Hypothalamus (tissue), 51 donors: ENCODE data around the gene ELK3.
A peak's percentile ranks its signal among the peaks of the same experiment; 100 is the strongest.
"Not testable (repeated sequence)": the region's sequence is repeated elsewhere in the genome, so short reads cannot be mapped to it uniquely, and the experiment has no call there.

ENCODE experiments used
- DNase-seq, 51 donors: peaks; one replicate each; lab custom pipeline; 2025; lab: John Stamatoyannopoulos, UW

Gene ELK3

DNA sequence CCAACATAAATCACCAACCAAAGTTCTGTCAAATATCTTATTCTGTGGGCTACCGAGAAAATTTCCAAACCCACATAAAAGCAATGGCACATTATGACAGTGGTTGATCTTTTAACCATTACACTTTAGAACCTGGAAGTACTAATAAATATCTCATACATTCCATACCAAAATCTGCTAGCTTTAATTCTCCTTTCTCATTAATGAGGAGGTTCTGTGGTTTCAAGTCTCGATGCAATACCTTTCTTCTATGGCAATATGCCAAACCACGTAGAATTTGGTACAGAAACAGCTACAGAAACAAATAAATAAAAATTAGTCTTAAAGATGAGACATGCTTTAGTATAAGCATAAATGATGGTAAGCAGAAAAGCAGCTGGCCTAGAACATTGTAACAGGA lies 100.7 kb downstream of the ELK3 start:
- DNase-seq = no peak

DNA sequence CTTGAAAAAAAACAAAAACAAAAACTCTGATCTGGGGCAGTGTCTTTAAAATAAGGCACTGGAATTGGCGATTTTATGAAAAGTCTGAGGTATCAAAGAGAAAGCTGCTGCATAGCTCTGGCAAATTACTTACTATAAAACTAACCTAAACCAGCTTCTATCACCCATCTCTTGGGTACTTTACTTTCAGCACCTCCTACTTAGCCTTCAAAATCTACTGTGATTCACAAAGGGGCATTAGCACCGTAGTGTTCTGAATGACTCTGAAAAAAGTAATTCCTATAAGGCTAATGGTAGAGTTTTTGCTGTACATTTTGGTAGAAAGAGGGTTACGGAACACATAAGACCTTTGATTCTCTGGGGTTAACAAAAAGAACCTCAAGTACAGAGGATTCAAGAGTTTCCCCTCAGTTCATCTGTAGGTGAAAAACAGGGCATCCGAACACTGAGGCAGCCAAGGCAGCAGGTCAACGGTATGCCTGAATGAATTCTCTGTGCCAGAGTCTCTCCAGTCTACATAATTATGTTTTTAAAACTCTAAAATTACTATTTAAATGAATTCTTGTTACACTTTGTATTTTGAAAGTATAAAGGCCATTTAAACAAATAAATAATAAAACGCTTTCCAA lies 101.5 kb downstream of the ELK3 start:
- no peak for DNase-seq

DNA sequence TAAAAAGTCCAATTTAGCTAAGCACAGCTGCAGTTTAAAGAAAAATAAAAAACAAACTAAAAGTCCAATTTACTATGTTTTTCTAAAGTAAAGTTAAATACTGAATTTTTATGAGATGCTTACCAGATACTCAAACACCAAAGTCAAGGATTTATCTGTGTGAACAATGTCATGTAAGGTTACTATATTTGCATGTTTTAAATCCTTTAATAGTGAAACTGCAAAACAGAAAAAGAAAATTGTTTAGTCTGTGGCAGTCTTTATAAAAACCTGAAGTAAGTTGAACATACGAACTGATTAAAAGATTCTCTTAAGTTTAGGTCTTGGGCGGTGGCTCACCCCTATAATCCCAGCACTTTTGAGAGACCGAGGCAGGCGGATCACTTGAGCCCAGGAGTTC lies 103.3 kb downstream of the ELK3 start:
- no peak for DNase-seq

DNA sequence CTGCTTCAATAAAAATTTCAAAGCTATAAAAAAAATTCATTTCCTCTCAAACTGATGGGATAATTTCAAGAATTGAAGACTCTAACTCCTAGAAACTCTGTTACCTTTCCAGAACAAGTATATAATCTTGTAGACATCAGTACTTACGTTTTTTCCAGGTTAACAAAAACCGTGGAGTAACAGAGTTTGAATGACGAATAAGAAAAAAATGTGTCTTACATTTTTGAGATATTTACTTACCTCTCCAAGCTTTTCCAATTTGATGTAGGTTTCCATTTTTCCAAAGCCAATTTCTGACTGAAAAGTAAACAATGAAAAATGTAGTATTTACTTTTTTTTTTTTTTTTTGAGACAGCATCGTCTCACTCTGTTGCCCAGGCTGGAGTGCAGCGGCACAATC lies 105.9 kb downstream of the ELK3 start:
- no peak for DNase-seq

DNA sequence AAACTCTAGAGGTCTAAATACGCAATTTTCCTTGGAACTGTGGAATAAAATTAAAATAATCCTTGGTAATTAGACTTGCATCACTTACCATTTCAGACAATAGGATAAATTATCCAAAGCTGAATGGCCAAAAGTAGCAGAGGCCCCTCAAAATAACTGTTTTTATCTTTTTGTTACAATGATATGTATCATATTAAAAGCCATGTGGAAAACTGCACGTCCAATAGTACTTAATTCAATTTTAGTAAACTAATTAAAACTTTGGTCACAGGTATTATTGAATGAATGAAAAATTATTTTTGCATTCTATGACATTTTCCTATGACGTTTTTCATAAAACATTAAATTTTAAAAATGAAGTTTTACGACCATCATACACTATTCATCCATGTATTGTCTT lies 107.6 kb downstream of the ELK3 start:
- DNase-seq = no peak

DNA sequence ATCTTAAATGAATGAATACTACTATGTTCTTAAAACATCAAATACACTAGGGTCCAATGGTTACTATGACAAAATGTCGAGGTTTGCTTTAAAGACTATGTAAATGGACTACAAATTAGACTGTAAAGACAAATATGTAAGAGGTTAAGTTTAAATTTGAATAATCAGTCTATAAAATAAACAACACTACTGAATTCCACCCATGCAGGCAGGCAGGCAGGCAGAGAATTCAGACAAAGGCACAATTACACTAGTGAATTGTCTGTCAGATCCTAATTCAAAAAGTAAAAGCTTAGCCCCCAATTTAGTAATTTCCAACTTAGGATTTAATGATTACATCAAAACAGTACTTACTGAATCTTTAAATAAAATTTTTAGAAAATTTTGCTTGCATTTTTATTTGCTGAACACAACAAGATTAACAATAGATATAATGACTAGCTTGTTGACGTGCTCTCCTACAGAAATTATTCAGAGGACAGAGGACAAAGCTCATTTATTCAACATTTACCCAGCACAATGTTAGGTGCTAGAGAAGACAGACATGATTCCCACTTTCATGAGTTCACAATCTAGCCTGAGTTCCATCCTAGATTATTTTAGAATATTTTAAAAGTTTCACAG lies 108.6 kb downstream of the ELK3 start:
- peak in 4 of 51 donors; percentile 1 to 68 (median 15) for DNase-seq

DNA sequence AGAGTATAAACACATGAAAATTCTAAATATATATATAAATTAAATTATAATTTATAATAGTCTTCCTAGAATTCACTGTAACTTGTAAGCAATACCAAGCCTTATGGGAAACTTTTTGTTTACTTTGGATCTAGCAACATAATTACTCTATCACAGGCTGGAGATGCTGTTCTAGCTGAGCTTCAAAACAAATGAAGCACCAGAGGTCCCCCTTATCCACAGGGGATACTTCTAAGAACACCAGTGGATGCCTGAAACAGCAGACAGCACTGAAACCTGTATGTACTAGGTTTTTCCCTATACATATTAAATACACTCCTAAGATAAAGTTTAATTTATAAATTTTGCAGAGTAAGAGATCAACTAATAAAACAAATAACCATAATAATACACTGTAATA lies 109.5 kb downstream of the ELK3 start:
- DNase-seq = peak in 1 of 51 donors; percentile 17

DNA sequence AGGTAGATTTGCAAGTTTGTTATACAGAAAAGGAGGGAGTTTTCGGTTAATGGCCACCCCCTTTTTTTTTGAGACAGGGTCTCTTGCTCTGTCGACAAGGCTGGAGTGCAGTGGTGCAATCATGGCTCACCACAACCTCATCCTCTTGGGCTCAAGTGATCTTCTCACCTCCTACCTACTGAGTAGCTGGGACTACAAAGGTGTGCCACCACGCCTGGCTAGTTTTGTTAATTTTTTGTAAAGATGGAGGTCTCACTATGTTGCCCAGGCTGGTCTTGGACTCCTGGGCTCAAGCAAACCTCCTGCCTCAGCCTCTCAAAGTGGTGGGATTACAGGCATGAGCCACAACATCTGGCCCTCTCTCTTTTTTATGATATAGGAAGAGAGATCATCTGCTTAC lies 111.5 kb downstream of the ELK3 start:
- no peak for DNase-seq

DNA sequence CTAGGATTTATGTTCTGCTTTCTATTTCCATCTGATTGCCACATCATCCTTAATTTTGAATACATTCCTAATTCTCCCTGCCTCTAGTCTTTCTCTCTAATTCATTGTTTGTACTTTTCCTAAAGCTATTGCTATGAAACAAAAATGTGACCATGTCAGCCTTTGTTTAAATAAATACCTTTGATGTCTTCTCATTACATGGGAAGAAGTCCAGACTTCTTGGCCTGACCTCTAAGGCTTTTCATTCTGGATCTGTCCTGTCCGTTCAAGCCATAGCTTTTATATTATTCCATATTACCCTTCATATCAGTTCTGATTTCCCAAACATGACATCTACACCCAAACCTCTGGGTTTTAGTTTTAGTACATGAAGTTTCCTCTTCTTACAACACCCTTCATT lies 114.7 kb downstream of the ELK3 start:
- DNase-seq = no peak

DNA sequence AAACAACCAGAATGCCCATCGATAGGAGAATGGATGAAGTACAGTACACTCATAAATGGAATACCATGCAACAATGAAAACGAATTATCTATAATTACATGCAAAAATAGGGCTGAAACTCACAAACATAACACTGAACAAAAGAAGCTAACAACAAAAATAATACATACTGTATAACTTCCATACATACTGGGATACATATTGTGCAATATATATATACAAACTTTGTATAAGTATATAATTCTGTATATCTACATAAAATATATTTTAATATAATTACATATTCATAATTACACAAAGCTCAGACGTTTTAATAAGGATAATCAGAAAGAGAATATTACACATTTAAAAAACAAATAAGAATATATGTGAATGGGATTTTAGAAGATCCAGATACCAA lies 115.9 kb downstream of the ELK3 start:
- no peak for DNase-seq

DNA sequence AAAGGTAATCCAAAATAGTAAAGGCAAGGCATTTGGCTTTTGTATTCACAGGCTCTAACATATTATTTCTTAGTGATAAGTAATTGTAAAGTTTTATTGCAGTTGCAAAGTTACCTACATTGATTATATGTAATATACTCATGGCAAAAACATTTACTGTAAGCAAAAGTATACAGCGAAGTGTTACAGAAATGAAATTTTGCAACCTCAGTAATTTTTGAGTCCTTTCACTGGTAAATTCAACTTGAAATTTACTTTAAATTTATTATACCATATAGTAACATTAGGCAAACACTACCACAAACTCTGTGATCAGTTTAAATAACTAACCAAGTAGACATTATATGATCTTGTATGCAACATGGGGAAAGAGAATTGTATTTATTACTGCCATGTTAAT lies 117.0 kb downstream of the ELK3 start:
- DNase-seq = no peak

DNA sequence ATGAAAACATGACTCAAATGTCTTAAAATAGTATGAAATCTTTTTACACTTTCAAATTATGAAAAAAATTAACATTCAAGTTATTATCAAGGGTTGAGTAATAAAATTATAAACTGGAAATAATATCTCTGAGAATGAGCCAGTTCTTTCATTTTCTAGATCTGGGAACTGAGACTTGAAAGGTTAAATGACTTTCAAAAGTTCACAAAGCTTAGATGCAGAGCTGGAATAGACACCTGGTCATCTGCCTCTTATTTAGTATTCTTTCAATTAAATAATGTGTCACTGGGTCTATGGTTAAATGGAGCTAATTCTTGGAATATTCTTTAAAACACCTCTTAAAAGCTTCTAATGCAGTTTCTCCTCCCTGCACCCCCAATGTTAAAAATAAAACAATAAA lies 119.4 kb downstream of the ELK3 start:
- no peak for DNase-seq

DNA sequence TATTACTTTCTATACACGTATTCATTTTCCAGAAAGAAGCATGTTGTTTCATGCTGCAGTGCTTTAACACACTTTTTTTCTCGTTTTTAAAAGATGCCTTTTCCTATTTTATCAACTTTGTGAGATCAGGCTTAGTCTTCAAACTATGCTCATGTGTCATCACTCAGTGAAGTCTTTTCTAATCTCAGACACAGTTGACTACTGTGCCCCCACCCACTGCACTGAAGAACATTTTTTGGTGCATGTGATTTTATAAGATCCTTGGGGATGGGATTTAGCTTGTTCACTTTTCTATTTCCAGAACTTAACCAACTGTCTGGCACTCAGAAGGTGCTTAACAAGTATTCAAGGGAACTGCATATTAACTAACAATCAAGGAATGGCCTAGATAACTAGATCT lies 120.5 kb downstream of the ELK3 start:
- DNase-seq = no peak

DNA sequence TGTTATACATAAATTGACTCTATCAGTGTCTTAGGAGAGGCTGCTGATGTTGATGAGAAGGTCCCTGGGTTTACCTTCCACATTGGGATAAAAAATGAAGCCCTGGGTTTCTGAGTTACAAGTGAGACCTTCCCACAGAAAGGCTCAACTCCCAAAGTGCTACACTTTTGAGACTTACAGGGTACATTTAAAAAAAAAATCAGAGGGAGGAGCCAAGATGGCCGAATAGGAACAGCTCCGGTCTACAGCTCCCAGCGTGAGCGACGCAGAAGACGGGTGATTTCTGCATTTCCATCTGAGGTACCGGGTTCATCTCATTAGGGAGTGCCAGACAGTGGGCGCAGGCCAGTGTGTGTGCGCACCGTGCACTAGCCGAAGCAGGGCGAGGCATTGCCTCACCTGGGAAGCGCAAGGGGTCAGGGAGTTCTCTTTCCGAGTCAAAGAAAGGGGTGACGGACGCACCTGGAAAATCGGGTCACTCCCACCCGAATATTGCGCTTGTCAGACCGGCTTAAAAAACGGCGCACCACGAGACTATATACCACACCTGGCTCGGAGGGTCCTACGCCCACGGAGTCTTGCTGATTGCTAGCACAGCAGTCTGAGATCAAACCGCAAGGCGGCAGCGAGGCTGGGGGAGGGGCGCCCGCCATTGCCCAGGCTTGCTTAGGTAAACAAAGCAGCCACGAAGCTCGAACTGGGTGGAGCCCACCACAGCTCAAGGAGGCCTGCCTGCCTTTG lies 121.7 kb downstream of the ELK3 start:
- not testable (repeated sequence) for DNase-seq

DNA sequence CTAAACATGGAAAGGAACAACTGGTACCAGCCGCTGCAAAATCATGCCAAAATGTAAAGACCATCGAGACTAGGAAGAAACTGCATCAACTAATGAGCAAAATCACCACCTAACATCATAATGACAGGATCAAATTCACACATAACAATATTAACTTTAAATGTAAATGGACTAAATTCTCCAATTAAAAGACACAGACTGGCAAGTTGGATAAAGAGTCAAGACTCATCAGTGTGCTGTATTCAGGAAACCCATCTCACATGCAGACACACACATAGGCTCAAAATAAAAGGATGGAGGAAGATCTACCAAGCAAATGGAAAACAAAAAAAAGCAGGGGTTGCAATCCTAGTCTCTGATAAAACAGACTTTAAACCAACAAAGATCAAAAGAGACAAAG lies 123.6 kb downstream of the ELK3 start:
- not testable (repeated sequence) for DNase-seq
